Liver (tissue), 9 donors: ENCODE results near the gene CDK5RAP2. TPM values are rescaled to one million over a fixed set of nuclear protein-coding genes. Genes with fewer than 3 reads are reported as not detected.

Experiments
- DNase-seq: peaks from one replicate; pipeline ENCODE4 v3.0.0-alpha.2; 2017; ENCODE audit warnings: low spot score
- H3K27ac ChIP-seq, 2 donors: one replicate each; pipeline ENCODE4 v1.7.0; 2013; ENCODE audit warnings: inconsistent platforms in 2 of 2, low read length in 2 of 2, control low read depth in 1 of 2, low read depth in 1 of 2, mild to moderate bottlenecking in 1 of 2
- H3K27me3 ChIP-seq, 4 donors: one replicate each; pipeline versions ENCODE4 v1.6.1 to v1.7.0; 2013; ENCODE audit warnings: low read length in 3 of 4, inconsistent platforms in 1 of 4, mild to moderate bottlenecking in 1 of 4, moderate library complexity in 1 of 4; ENCODE audit not compliant: control insufficient read depth in 4 of 4, insufficient read depth in 4 of 4
- H3K36me3 ChIP-seq, 4 donors: one replicate each; pipeline versions ENCODE4 v1.6.1 to v1.7.0; 2013; ENCODE audit warnings: low read length in 3 of 4, mild to moderate bottlenecking in 3 of 4, low read depth in 1 of 4, moderate library complexity in 1 of 4; ENCODE audit not compliant: control insufficient read depth in 4 of 4, insufficient read depth in 3 of 4
- H3K4me1 ChIP-seq, 4 donors: one replicate each; pipeline versions ENCODE4 v1.6.1 to v1.7.0; 2013; ENCODE audit warnings: low read length in 3 of 4, mild to moderate bottlenecking in 3 of 4, moderate library complexity in 1 of 4; ENCODE audit not compliant: control insufficient read depth in 4 of 4, insufficient read depth in 4 of 4
- H3K4me3 ChIP-seq, 3 donors: one replicate each; pipeline versions ENCODE4 v1.6.1 to v1.7.0; 2013; ENCODE audit warnings: low read length in 3 of 3, control low read depth in 1 of 3, low read depth in 1 of 3, mild to moderate bottlenecking in 1 of 3
- H3K9ac ChIP-seq, 2 donors: one replicate each; pipeline ENCODE4 v1.7.0; 2013; ENCODE audit warnings: low read length in 2 of 2, mild to moderate bottlenecking in 2 of 2, moderate library complexity in 2 of 2, control low read depth in 1 of 2, low read depth in 1 of 2
- H3K9me3 ChIP-seq, 4 donors: one replicate each; pipeline versions ENCODE4 v1.6.1 to v1.7.0; 2013; ENCODE audit warnings: low read length in 3 of 4; ENCODE audit not compliant: control insufficient read depth in 4 of 4
- EGR1 ChIP-seq, 2 donors: IDR thresholded peaks; 2 replicates each; pipeline ENCODE4 v1.6.1; 2016 to 2018; ENCODE audit warnings: antibody characterized with exemption in 2 of 2, low read depth in 2 of 2
- FOXA1 ChIP-seq: IDR thresholded peaks from 2 replicates; pipeline ENCODE4 v1.6.1; 2016; ENCODE audit warnings: antibody characterized with exemption
- FOXA2 ChIP-seq: IDR thresholded peaks from 2 replicates; pipeline ENCODE4 v1.6.1; 2016; ENCODE audit warnings: antibody characterized with exemption
- GABPA ChIP-seq, 2 donors: IDR thresholded peaks in 1 of 2; conservative IDR thresholded peaks in 1 of 2; 2 replicates each; pipeline ENCODE4 v1.6.1; 2016; ENCODE audit warnings: antibody characterized with exemption in 2 of 2, mild to moderate bottlenecking in 1 of 2, moderate library complexity in 1 of 2
- HNF4A ChIP-seq, 2 donors: conservative IDR thresholded peaks; 2 replicates each; pipeline ENCODE4 v1.6.1; 2016; ENCODE audit warnings: antibody characterized with exemption in 2 of 2, mild to moderate bottlenecking in 2 of 2
- HNF4G ChIP-seq: IDR thresholded peaks from 2 replicates; pipeline ENCODE4 v1.6.1; 2016; ENCODE audit warnings: antibody characterized with exemption
- JUND ChIP-seq, 2 donors: IDR thresholded peaks; 2 replicates each; pipeline ENCODE4 v1.6.1; 2016; ENCODE audit warnings: antibody characterized with exemption in 2 of 2
- NR2F2 ChIP-seq: IDR thresholded peaks from 2 replicates; pipeline ENCODE4 v1.6.1; 2016; ENCODE audit warnings: antibody characterized with exemption
- RAD21 ChIP-seq, 2 donors: IDR thresholded peaks; 2 replicates each; pipeline ENCODE4 v1.6.1; 2016; ENCODE audit warnings: antibody characterized with exemption in 2 of 2, mild to moderate bottlenecking in 2 of 2
- RXRA ChIP-seq, 2 donors: IDR thresholded peaks; 2 replicates each; pipeline ENCODE4 v1.6.1; 2017 to 2018; ENCODE audit warnings: antibody characterized with exemption in 2 of 2, mild to moderate bottlenecking in 1 of 2
- SP1 ChIP-seq: IDR thresholded peaks from 2 replicates; pipeline ENCODE4 v1.6.1; 2018; ENCODE audit warnings: antibody characterized with exemption, mild to moderate bottlenecking
- TAF1 ChIP-seq: conservative IDR thresholded peaks from 2 replicates; pipeline ENCODE4 v1.6.1; 2016; ENCODE audit warnings: antibody characterized with exemption, mild to moderate bottlenecking
- YY1 ChIP-seq: IDR thresholded peaks from 2 replicates; pipeline ENCODE4 v1.6.1; 2016; ENCODE audit warnings: antibody characterized with exemption, mild to moderate bottlenecking
- WGBS: extraction: QIAGEN DNeasy Blood & Tissue Kit; methylation state at CpG from one replicate; pipeline ENCODE4 v1.1.7; 2013; 5-methylcytosine and 5-hydroxymethylcytosine counted together
- polyA plus RNA-seq, 2 donors: library from polyadenylated mRNA; stranded (reverse) in 1 of 2; unstranded in 1 of 2; fragments of 200-250 nt in 1 of 2; fragments of >200 nt in 1 of 2; fragmentation: Nextera tagmentation in 1 of 2; extraction: Ambion mirVana in 1 of 2; gene quantifications; one replicate each; pipeline versions ENCODE4 v1.2.1 to v1.2.3, GENCODE V29; 2013 to 2015
- total RNA-seq, 2 donors: library from RNA; depleted of rRNA; stranded (reverse); fragments of >200 nt; gene quantifications; one replicate each; pipeline ENCODE4 v1.2.3, GENCODE V29; 2014
- TF ChIP-seq, protein P1 (sequence below): IDR thresholded peaks from 2 replicates; pipeline ENCODE4 v1.6.1; 2016; ENCODE audit warnings: antibody characterized with exemption, mild to moderate bottlenecking
- TF ChIP-seq, protein P2 (sequence below): fragments of 150-350 bp; IDR thresholded peaks from 2 replicates; pipeline ENCODE4 v1.5.1; 2017; ENCODE audit warnings: improper control_type of control experiment, low read depth, low read length; ENCODE audit not compliant: missing input control
- TF ChIP-seq, protein P3 (sequence below): IDR thresholded peaks from 2 replicates; pipeline ENCODE4 v1.6.1; 2016; ENCODE audit warnings: antibody characterized with exemption
- TF ChIP-seq, protein P4 (sequence below): IDR thresholded peaks from 2 replicates; pipeline ENCODE4 v1.6.1; 2016; ENCODE audit warnings: antibody characterized with exemption
- donor health status: healthy.
- donor health status: healthy.
- donor health status: healthy.
- donor health status: healthy.
- donor health status: healthy.

CDK5RAP2 gene
- total and polyA plus RNA-seq, 4 donors, result 11.7 to 38.9 (median 21.7) TPM

DNA sequence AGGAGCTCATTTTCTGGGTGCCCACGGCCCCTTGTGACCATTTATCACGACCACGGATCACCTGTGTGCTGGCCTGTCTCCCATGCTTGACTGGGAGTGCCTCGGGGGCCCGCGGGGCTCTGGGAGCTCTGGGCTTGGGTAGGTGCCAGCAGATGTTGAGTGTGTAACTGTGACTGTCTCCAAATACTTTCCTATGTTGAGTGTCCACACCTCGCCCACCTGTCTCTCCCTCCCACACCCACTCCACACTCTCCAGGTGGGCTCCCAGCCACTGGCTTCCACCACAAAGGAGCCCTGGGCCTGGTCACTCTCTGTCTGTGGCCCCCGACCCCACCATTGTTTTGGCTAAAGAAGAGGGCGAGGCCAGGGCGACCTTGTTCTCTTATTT is 196.4 kb downstream of the CDK5RAP2 start:
- Histone ChIP-seq H3K9me3 (peaks cover 0 to 4% (median under 1%) of the 10 kb centered on the region in 4 donors), H3K27ac (peak overlapping the region; percentile 87 to 89), H3K27me3 (no peaks in the 10 kb centered on the region), H3K4me3 (no peak overlapping the region), H3K36me3 (no peaks in the 10 kb centered on the region), H3K4me1 (peaks cover 16 to 51% (median 43%) of the 10 kb centered on the region in 4 donors), H3K9ac (no peak overlapping the region)
- no peak for DNase-seq
- TF ChIP-seq FOXA1, result no peak
- no peak for TF ChIP-seq SP1
- TF ChIP-seq GABPA (IDR thresholded peaks at IDR 0.05 in 1 of 2, conservative IDR thresholded peaks at IDR 0.05 in 1 of 2), result no peak
- no peak for TF ChIP-seq FOXA2
- TF ChIP-seq, protein P1, sequence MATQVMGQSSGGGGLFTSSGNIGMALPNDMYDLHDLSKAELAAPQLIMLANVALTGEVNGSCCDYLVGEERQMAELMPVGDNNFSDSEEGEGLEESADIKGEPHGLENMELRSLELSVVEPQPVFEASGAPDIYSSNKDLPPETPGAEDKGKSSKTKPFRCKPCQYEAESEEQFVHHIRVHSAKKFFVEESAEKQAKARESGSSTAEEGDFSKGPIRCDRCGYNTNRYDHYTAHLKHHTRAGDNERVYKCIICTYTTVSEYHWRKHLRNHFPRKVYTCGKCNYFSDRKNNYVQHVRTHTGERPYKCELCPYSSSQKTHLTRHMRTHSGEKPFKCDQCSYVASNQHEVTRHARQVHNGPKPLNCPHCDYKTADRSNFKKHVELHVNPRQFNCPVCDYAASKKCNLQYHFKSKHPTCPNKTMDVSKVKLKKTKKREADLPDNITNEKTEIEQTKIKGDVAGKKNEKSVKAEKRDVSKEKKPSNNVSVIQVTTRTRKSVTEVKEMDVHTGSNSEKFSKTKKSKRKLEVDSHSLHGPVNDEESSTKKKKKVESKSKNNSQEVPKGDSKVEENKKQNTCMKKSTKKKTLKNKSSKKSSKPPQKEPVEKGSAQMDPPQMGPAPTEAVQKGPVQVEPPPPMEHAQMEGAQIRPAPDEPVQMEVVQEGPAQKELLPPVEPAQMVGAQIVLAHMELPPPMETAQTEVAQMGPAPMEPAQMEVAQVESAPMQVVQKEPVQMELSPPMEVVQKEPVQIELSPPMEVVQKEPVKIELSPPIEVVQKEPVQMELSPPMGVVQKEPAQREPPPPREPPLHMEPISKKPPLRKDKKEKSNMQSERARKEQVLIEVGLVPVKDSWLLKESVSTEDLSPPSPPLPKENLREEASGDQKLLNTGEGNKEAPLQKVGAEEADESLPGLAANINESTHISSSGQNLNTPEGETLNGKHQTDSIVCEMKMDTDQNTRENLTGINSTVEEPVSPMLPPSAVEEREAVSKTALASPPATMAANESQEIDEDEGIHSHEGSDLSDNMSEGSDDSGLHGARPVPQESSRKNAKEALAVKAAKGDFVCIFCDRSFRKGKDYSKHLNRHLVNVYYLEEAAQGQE, result no peak
- TF ChIP-seq, protein P2, sequence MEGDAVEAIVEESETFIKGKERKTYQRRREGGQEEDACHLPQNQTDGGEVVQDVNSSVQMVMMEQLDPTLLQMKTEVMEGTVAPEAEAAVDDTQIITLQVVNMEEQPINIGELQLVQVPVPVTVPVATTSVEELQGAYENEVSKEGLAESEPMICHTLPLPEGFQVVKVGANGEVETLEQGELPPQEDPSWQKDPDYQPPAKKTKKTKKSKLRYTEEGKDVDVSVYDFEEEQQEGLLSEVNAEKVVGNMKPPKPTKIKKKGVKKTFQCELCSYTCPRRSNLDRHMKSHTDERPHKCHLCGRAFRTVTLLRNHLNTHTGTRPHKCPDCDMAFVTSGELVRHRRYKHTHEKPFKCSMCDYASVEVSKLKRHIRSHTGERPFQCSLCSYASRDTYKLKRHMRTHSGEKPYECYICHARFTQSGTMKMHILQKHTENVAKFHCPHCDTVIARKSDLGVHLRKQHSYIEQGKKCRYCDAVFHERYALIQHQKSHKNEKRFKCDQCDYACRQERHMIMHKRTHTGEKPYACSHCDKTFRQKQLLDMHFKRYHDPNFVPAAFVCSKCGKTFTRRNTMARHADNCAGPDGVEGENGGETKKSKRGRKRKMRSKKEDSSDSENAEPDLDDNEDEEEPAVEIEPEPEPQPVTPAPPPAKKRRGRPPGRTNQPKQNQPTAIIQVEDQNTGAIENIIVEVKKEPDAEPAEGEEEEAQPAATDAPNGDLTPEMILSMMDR, result no peak
- no peak for TF ChIP-seq NR2F2
- no peak for TF ChIP-seq JUND (IDR thresholded peaks at IDR 0.05)
- no peak for TF ChIP-seq RAD21 (IDR thresholded peaks at IDR 0.05)
- TF ChIP-seq TAF1, result no peak
- no peak for TF ChIP-seq RXRA (IDR thresholded peaks at IDR 0.05)
- 85% methylated on average over 10 of the region's 10 CpGs for whole genome bisulfite sequencing

DNA sequence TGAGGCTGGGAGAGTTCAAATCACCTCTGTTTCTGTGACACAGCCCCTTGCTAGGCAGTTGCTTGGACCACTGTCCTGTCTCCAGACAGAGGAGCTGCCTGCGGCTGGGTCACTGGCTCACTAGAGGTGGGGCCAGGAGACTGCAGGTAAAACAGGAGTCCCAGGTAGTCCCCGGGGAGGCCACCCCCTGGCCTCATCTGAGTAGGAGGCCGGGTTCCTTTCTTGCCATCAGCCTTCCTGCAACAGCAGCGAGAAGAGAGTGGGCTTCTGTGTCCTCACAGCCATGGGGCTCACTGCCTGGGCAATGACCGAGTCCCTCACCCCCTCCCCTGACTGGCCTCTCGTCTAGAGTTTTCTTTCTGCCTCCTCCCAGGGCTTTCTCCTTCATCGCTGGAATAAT is 197.5 kb downstream of the CDK5RAP2 start:
- WGBS, result 94% methylated on average over 7 of the region's 7 CpGs

More for the DNA sequence above, 197.5 kb downstream of the CDK5RAP2 start:
- Histone ChIP-seq H3K36me3 (no peaks in the 10 kb centered on the region), H3K4me3 (no peak overlapping the region), H3K9me3 (peaks cover 0 to 4% (median under 1%) of the 10 kb centered on the region in 4 donors), H3K9ac (no peak overlapping the region), H3K27ac (no peak overlapping the region), H3K27me3 (no peaks in the 10 kb centered on the region), H3K4me1 (peaks cover 12 to 40% (median 33%) of the 10 kb centered on the region in 4 donors)
- no peak for TF ChIP-seq HNF4G
- TF ChIP-seq, protein P1, result no peak
- TF ChIP-seq, protein P3, sequence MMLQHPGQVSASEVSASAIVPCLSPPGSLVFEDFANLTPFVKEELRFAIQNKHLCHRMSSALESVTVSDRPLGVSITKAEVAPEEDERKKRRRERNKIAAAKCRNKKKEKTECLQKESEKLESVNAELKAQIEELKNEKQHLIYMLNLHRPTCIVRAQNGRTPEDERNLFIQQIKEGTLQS, result no peak
- TF ChIP-seq FOXA1, result no peak
- TF ChIP-seq, protein P2, result no peak
- TF ChIP-seq JUND (IDR thresholded peaks at IDR 0.05), result no peak
- TF ChIP-seq HNF4A (conservative IDR thresholded peaks at IDR 0.05), result no peak
- TF ChIP-seq FOXA2, result no peak
- TF ChIP-seq TAF1, result no peak
- no peak for TF ChIP-seq SP1
- no peak for TF ChIP-seq YY1
- TF ChIP-seq EGR1 (IDR thresholded peaks at IDR 0.05; ENCODE audit: low read depth in 2 of 2), result no peak
- TF ChIP-seq, protein P4, sequence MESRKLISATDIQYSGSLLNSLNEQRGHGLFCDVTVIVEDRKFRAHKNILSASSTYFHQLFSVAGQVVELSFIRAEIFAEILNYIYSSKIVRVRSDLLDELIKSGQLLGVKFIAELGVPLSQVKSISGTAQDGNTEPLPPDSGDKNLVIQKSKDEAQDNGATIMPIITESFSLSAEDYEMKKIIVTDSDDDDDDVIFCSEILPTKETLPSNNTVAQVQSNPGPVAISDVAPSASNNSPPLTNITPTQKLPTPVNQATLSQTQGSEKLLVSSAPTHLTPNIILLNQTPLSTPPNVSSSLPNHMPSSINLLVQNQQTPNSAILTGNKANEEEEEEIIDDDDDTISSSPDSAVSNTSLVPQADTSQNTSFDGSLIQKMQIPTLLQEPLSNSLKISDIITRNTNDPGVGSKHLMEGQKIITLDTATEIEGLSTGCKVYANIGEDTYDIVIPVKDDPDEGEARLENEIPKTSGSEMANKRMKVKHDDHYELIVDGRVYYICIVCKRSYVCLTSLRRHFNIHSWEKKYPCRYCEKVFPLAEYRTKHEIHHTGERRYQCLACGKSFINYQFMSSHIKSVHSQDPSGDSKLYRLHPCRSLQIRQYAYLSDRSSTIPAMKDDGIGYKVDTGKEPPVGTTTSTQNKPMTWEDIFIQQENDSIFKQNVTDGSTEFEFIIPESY, result no peak
- TF ChIP-seq RXRA (IDR thresholded peaks at IDR 0.05), result no peak
- no peak for TF ChIP-seq GABPA (IDR thresholded peaks at IDR 0.05 in 1 of 2, conservative IDR thresholded peaks at IDR 0.05 in 1 of 2)
- DNase-seq, result no peak
